Measurements from ENCODE around the gene PLPP2.

DNA sequence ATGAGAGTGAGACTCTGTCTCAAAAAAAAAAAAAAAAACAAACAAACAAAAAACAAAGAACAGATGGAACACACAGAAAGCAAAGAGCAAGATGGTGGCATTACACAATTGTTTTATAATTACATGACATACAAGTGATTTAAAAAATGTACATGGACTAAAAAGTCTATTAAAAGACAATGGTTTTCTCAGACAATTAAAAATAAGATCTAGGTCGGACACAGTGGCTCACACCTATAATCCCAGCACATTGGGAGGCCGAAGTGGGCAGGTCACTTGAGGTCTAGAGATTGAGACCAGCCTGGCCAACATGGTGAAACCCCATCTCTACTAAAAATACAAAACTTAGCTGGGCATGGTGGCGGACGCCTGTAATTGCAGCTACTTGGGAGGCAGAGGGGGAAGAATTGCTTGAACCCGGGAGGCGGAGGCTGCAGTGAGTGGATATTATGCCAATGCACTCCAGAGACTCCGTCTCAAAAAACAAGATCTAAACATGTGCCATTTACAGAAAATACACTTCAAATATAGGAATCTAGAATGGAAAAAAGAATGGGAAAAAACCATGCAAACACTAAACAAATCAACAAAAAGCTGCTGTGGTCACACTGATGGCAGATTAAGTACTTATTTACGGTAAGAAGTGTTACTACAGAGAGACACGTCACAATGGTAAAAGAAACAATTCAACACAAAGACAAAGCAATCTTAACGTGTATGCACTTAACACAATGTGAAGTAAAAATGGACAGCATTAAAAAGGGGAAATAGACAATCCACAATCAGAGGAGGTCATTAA is 26.7 kb upstream of the PLPP2 start:
- TF ChIP-seq, protein P1, sequence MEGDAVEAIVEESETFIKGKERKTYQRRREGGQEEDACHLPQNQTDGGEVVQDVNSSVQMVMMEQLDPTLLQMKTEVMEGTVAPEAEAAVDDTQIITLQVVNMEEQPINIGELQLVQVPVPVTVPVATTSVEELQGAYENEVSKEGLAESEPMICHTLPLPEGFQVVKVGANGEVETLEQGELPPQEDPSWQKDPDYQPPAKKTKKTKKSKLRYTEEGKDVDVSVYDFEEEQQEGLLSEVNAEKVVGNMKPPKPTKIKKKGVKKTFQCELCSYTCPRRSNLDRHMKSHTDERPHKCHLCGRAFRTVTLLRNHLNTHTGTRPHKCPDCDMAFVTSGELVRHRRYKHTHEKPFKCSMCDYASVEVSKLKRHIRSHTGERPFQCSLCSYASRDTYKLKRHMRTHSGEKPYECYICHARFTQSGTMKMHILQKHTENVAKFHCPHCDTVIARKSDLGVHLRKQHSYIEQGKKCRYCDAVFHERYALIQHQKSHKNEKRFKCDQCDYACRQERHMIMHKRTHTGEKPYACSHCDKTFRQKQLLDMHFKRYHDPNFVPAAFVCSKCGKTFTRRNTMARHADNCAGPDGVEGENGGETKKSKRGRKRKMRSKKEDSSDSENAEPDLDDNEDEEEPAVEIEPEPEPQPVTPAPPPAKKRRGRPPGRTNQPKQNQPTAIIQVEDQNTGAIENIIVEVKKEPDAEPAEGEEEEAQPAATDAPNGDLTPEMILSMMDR (IDR thresholded peaks at IDR 0.05; ENCODE audit: low read length): no peak
- no peak for TF ChIP-seq EZH2 (optimal IDR thresholded peaks at IDR 0.05; ENCODE audit: low read depth, low read length)
- TF ChIP-seq EZH2phosphoT487 (IDR thresholded peaks at IDR 0.05; ENCODE audit: low read length): no peak
